Loucy (cell line): ENCODE data around the gene FAM120C.

Experiments
- H2AFZ ChIP-seq: fragments of 200-600 bp; sonication (generic); 2 replicates; pipeline ENCODE4 v1.6.0; 2016; ENCODE audit warnings: antibody characterized with exemption, mild to moderate bottlenecking, low read length, moderate library complexity
- H3F3A ChIP-seq: fragments of 200-600 bp; 2 replicates; pipeline ENCODE4 v1.6.0; 2016; ENCODE audit warnings: antibody characterized with exemption, low read depth, mild to moderate bottlenecking
- H3K27me3 ChIP-seq: fragments of 200-600 bp; sonication (generic); 2 replicates; pipeline ENCODE4 v1.6.1; 2014; ENCODE audit warnings: low read length, mild to moderate bottlenecking; ENCODE audit not compliant: insufficient read depth, poor library complexity, severe bottlenecking
- H3K36me3 ChIP-seq: fragments of 200-600 bp; sonication (generic); 2 replicates; pipeline ENCODE4 v1.6.1; 2016; ENCODE audit warnings: low read length; ENCODE audit not compliant: insufficient read depth
- H3K4me1 ChIP-seq: fragments of 200-600 bp; sonication (generic); 2 replicates; pipeline ENCODE4 v1.5.1; 2014; ENCODE audit warnings: low read length, mild to moderate bottlenecking; ENCODE audit not compliant: insufficient read depth, poor library complexity, severe bottlenecking
- H3K4me2 ChIP-seq: fragments of 200-600 bp; sonication (generic); 2 replicates; pipeline ENCODE4 v1.6.0; 2014; ENCODE audit warnings: antibody characterized with exemption, low read length, low read depth, mild to moderate bottlenecking; ENCODE audit not compliant: poor library complexity, severe bottlenecking
- H3K4me3 ChIP-seq: fragments of 200-600 bp; sonication (generic); 2 replicates; pipeline ENCODE4 v1.5.1; 2014; ENCODE audit warnings: low read length, mild to moderate bottlenecking, mixed read lengths; ENCODE audit not compliant: poor library complexity, severe bottlenecking
- H3K79me2 ChIP-seq: fragments of 200-600 bp; sonication (generic); 2 replicates; pipeline ENCODE4 v1.6.1; 2014; ENCODE audit warnings: low read length; ENCODE audit not compliant: insufficient read depth
- H3K9ac ChIP-seq: fragments of 200-600 bp; sonication (generic); 2 replicates; pipeline ENCODE4 v1.6.0; 2014; ENCODE audit warnings: mild to moderate bottlenecking, low read depth, low read length, moderate library complexity; ENCODE audit not compliant: poor library complexity, severe bottlenecking
- H3K9me2 ChIP-seq: fragments of 200-600 bp; sonication (generic); replicated peaks from 2 replicates; pipeline ENCODE4 v1.6.1; 2016; ENCODE audit warnings: low read depth, low read length, mixed read lengths
- H3K9me3 ChIP-seq: fragments of 200-600 bp; sonication (generic); 2 replicates; pipeline ENCODE4 v1.6.1; 2014; ENCODE audit warnings: mild to moderate bottlenecking, antibody characterized with exemption, low read length, low read depth; ENCODE audit not compliant: insufficient read depth
- H4K20me1 ChIP-seq: fragments of 200-600 bp; sonication (generic); 2 replicates; pipeline ENCODE4 v1.6.0; 2014; ENCODE audit warnings: antibody characterized with exemption, low read length, mild to moderate bottlenecking; ENCODE audit not compliant: insufficient read depth, poor library complexity, severe bottlenecking
- EZH2phosphoT487 ChIP-seq: fragments of 200-600 bp; IDR thresholded peaks from 2 replicates; pipeline ENCODE4 v1.6.1; 2018; ENCODE audit warnings: antibody characterized with exemption, mild to moderate bottlenecking, moderate library complexity, borderline replicate concordance
- TF ChIP-seq, protein P1 (sequence below): fragments of 200-600 bp; sonication (generic); conservative IDR thresholded peaks from 2 replicates; pipeline ENCODE4 v1.5.1; 2014; ENCODE audit warnings: mild to moderate bottlenecking, antibody characterized with exemption, low read length

The FAM120C gene

DNA sequence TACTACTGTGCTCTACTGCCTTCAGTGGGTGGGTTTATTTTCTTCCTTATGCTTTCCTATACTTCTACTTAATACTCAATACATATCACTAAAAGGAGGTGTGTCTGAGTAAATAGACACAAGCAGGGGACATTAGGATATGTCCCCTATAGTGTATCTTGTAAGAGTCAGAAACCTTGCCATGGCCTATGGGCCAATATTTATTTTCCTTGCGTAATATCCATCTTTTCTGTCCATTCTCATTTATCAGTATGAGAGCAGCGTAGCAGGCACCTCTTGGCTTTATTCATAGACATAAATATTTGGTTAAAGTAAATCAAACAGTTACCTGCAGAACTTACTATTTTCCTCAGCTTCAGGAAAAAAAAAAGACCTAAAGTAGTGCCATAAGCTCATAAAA, 92.2 kb downstream of the FAM120C start:
- no peak overlapping the region for H3K4me3 ChIP-seq
- no peaks in the 10 kb centered on the region for H3K9me3 ChIP-seq
- H3K4me1 ChIP-seq, result no peaks in the 10 kb centered on the region
- H3K9ac ChIP-seq, result no peak overlapping the region
- H4K20me1 ChIP-seq, result no peaks in the 10 kb centered on the region
- no peak overlapping the region for H2AFZ ChIP-seq
- no peaks in the 10 kb centered on the region for H3K79me2 ChIP-seq
- H3F3A ChIP-seq, result no peaks in the 10 kb centered on the region
- no peaks in the 10 kb centered on the region for H3K36me3 ChIP-seq
- H3K4me2 ChIP-seq, result no peak overlapping the region
- H3K9me2 ChIP-seq, result no peaks in the 10 kb centered on the region
- TF ChIP-seq EZH2phosphoT487, result no peak
- TF ChIP-seq, protein P1, sequence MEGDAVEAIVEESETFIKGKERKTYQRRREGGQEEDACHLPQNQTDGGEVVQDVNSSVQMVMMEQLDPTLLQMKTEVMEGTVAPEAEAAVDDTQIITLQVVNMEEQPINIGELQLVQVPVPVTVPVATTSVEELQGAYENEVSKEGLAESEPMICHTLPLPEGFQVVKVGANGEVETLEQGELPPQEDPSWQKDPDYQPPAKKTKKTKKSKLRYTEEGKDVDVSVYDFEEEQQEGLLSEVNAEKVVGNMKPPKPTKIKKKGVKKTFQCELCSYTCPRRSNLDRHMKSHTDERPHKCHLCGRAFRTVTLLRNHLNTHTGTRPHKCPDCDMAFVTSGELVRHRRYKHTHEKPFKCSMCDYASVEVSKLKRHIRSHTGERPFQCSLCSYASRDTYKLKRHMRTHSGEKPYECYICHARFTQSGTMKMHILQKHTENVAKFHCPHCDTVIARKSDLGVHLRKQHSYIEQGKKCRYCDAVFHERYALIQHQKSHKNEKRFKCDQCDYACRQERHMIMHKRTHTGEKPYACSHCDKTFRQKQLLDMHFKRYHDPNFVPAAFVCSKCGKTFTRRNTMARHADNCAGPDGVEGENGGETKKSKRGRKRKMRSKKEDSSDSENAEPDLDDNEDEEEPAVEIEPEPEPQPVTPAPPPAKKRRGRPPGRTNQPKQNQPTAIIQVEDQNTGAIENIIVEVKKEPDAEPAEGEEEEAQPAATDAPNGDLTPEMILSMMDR, result no peak
- no peaks in the 10 kb centered on the region for H3K27me3 ChIP-seq

DNA sequence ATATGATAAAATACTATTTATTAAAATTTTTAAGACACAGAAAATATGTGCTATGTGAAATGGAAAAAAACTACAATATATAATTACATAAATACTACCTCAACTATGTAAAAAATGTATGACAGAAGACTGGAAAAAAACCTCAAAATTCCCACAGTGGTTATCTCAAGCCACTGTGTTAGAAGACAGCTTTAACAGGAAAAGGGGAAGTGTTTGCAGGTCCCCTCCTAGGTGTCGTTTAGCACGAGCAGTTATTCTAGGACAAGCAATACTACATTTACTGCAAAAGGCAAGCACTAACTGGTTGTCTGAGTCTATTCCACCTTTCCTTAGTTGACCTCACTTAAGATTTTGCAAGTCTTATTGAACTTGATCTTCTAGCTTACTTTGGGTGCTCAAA, 93.9 kb downstream of the FAM120C start:
- H3K9ac ChIP-seq, result no peak overlapping the region
- TF ChIP-seq EZH2phosphoT487, result no peak
- TF ChIP-seq, protein P1, result no peak
- H3K4me1 ChIP-seq, result no peaks in the 10 kb centered on the region
- H3K4me2 ChIP-seq, result no peak overlapping the region
- no peaks in the 10 kb centered on the region for H3K36me3 ChIP-seq
- no peak overlapping the region for H2AFZ ChIP-seq
- no peaks in the 10 kb centered on the region for H3K9me2 ChIP-seq
- no peaks in the 10 kb centered on the region for H3F3A ChIP-seq
- H3K9me3 ChIP-seq, result no peaks in the 10 kb centered on the region
- no peaks in the 10 kb centered on the region for H3K79me2 ChIP-seq
- H3K4me3 ChIP-seq, result no peak overlapping the region
- no peaks in the 10 kb centered on the region for H4K20me1 ChIP-seq
- H3K27me3 ChIP-seq, result no peaks in the 10 kb centered on the region

DNA sequence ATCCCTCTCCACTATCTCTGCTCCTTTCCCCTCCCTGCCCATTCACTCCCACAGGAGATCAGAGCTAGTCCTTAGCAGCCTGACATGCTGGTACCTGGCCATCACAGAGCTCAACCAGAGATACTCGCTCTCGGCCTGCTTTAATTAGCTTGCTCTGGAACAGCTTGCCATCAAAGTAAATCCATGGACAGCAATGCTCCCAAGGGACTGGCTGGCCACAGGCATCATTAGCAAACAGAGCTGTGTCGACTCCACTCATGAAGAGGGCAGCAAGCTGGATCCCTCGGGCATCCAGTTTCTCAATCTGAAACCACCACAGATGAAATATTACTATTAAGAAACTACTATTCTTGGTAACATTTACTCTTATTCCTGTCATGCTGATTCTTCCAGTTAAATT, 95.4 kb downstream of the FAM120C start:
- Histone ChIP-seq H2AFZ (no peak overlapping the region), H3K4me2 (no peak overlapping the region), H3K36me3 (no peaks in the 10 kb centered on the region), H3K27me3 (no peaks in the 10 kb centered on the region), H4K20me1 (no peaks in the 10 kb centered on the region), H3K4me3 (no peak overlapping the region), H3K79me2 (no peaks in the 10 kb centered on the region), H3K9ac (no peak overlapping the region), H3K4me1 (no peaks in the 10 kb centered on the region), H3F3A (no peaks in the 10 kb centered on the region), H3K9me3 (no peaks in the 10 kb centered on the region), H3K9me2 (no peaks in the 10 kb centered on the region)
- no peak for TF ChIP-seq EZH2phosphoT487
- TF ChIP-seq, protein P1, result no peak
